HepG2 (cell line): ENCODE data around the gene FGFBP2. TPM values are rescaled to one million over a fixed set of nuclear protein-coding genes. Genes with fewer than 3 reads are reported as not detected.

ENCODE experiments used
- AGO1 ChIP-seq: fragments of 200-400 bp; formaldehyde crosslinking; IDR thresholded peaks from 2 replicates; pipeline ENCODE4 v1.6.1; 2017; ENCODE audit warnings: mild to moderate bottlenecking, low read depth, low read length, moderate library complexity; ENCODE audit not compliant: poor library complexity, severe bottlenecking
- HMG20B ChIP-seq: conservative IDR thresholded peaks from 2 replicates; pipeline ENCODE4 v1.6.1; 2016; ENCODE audit warnings: missing genetic modification reagents, missing compliant biosample characterization
- HOXA3 ChIP-seq: sonication (generic); formaldehyde crosslinking; IDR thresholded peaks from 2 replicates; pipeline ENCODE4 v1.5.0; 2020; ENCODE audit warnings: missing genetic modification reagents
- LCORL ChIP-seq, 2 experiments: fragments of 450-650 bp in 1 of 2; sonication (generic) in 1 of 2; formaldehyde crosslinking in 1 of 2; IDR thresholded peaks; 2 replicates each; pipeline versions ENCODE4 v1.5.0 to v1.6.1; 2017 to 2020; ENCODE audit warnings: antibody characterized with exemption in 1 of 2, missing genetic modification reagents in 1 of 2
- MIER2 ChIP-seq: IDR thresholded peaks from 2 replicates; pipeline ENCODE4 v1.6.1; 2016; ENCODE audit warnings: missing biosample characterization, missing genetic modification reagents
- MLLT10 ChIP-seq: sonication (generic); formaldehyde crosslinking; IDR thresholded peaks from 2 replicates; pipeline ENCODE4 v1.4.0; 2020; ENCODE audit warnings: missing genetic modification reagents
- RFX3 ChIP-seq: IDR thresholded peaks from 2 replicates; pipeline ENCODE4 v1.6.1; 2016; ENCODE audit warnings: missing biosample characterization, missing genetic modification reagents
- SMC3 ChIP-seq: IDR thresholded peaks from 2 replicates; pipeline ENCODE4 v1.6.1; 2011; ENCODE audit warnings: low read length, improper control_type of control experiment
- STAG1 ChIP-seq: sonication (generic); formaldehyde crosslinking; IDR thresholded peaks from 2 replicates; pipeline ENCODE4 v1.4.0; 2020; ENCODE audit warnings: missing genetic modification reagents
- STAT5B ChIP-seq: sonication (generic); formaldehyde crosslinking; IDR thresholded peaks from 2 replicates; pipeline ENCODE4 v1.4.0; 2020; ENCODE audit warnings: missing genetic modification reagents
- SYNCRIP ChIP-seq: fragments of 200-400 bp; formaldehyde crosslinking; IDR thresholded peaks from 2 replicates; pipeline ENCODE4 v1.6.1; 2018; ENCODE audit warnings: mild to moderate bottlenecking, low read depth, low read length; ENCODE audit not compliant: insufficient read depth
- TEAD3 ChIP-seq: optimal IDR thresholded peaks from 2 replicates; pipeline ENCODE3; 2016; ENCODE audit warnings: borderline replicate concordance
- WIZ ChIP-seq: sonication (generic); formaldehyde crosslinking; IDR thresholded peaks from 2 replicates; pipeline ENCODE4 v1.5.1; 2020; ENCODE audit warnings: mild to moderate bottlenecking, missing genetic modification reagents
- ZNF441 ChIP-seq: sonication (generic); formaldehyde crosslinking; IDR thresholded peaks from 2 replicates; pipeline ENCODE4 v1.7.0; 2021; ENCODE audit warnings: missing genetic modification reagents, borderline replicate concordance
- ZNF549 ChIP-seq: sonication (generic); formaldehyde crosslinking; IDR thresholded peaks from 2 replicates; pipeline ENCODE4 v1.5.0; 2020; ENCODE audit warnings: missing genetic modification reagents
- polyA plus RNA-seq, 8 experiments: library from polyadenylated mRNA; depleted of rRNA in 3 of 8; stranded (reverse) in 7 of 8; unstranded in 1 of 8; fragments of >200 nt; fragmentation: Illumina TruSeq in 4 of 8; extraction: Trizol in 4 of 8; gene quantifications; 2 replicates each; pipeline versions ENCODE4 v1.2.1 to v1.2.3, GENCODE V29; 2011 to 2016; ENCODE audit warnings: low read depth in 4 of 8, missing spikeins in 1 of 8, mixed read lengths in 1 of 8; ENCODE audit not compliant: insufficient read depth in 1 of 8
- total RNA-seq, 5 experiments: library from RNA; depleted of rRNA; stranded (reverse); fragments of >200 nt; fragmentation: Illumina TruSeq; extraction: Trizol; gene quantifications; 2 replicates each; pipeline ENCODE4 v1.2.3, GENCODE V29; 2016; ENCODE audit warnings: low read depth in 1 of 5
- TF ChIP-seq, protein P1 (sequence below): sonication (generic); formaldehyde crosslinking; IDR thresholded peaks from 2 replicates; pipeline ENCODE4 v1.5.0; 2020; ENCODE audit warnings: mild to moderate bottlenecking, missing genetic modification reagents
- TF ChIP-seq, protein P2 (sequence below): sonication (generic); formaldehyde crosslinking; IDR thresholded peaks from 2 replicates; pipeline ENCODE4 v1.4.0; 2020; ENCODE audit warnings: missing genetic modification reagents
- TF ChIP-seq, protein P3 (sequence below): sonication (generic); formaldehyde crosslinking; IDR thresholded peaks from 2 replicates; pipeline ENCODE4 v1.5.0; 2020; ENCODE audit warnings: missing genetic modification reagents
- TF ChIP-seq, protein P4 (sequence below): sonication (generic); formaldehyde crosslinking; IDR thresholded peaks from 2 replicates; pipeline ENCODE4 v1.9.0; 2021; ENCODE audit warnings: missing genetic modification reagents, borderline replicate concordance
- TF ChIP-seq, protein P5 (sequence below): sonication (generic); formaldehyde crosslinking; IDR thresholded peaks from 2 replicates; pipeline ENCODE4 v1.4.0; 2020; ENCODE audit warnings: mild to moderate bottlenecking, missing genetic modification reagents

FGFBP2 gene
- total and polyA plus RNA-seq, 2 of the 13 experiments (the other 11 are each of a cell fraction or from before 2014, with no cell fraction given), result not detected

DNA sequence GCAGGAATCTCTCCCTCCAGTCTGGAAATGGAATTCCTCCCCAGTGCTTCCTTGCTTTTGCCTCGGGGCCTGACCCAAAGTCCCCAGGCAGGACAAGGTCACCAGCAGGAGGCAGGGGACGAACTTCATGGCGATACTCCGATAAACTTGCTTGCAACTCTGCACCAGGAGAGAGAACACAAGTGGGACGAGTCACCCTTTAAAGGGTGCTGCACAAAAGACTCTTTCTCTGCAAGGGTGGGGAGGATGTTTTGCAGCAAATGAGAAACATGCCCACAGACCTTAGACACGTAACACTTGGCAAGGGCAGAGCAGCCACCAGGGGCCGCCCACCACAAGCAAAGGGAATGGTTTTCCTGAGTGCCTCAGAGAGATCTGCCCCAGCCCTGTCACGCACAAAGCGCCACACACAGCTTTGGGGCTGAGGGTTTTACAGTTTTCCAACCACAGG lies at the start of gene FGFBP2 (continued):
- TF ChIP-seq, protein P1, sequence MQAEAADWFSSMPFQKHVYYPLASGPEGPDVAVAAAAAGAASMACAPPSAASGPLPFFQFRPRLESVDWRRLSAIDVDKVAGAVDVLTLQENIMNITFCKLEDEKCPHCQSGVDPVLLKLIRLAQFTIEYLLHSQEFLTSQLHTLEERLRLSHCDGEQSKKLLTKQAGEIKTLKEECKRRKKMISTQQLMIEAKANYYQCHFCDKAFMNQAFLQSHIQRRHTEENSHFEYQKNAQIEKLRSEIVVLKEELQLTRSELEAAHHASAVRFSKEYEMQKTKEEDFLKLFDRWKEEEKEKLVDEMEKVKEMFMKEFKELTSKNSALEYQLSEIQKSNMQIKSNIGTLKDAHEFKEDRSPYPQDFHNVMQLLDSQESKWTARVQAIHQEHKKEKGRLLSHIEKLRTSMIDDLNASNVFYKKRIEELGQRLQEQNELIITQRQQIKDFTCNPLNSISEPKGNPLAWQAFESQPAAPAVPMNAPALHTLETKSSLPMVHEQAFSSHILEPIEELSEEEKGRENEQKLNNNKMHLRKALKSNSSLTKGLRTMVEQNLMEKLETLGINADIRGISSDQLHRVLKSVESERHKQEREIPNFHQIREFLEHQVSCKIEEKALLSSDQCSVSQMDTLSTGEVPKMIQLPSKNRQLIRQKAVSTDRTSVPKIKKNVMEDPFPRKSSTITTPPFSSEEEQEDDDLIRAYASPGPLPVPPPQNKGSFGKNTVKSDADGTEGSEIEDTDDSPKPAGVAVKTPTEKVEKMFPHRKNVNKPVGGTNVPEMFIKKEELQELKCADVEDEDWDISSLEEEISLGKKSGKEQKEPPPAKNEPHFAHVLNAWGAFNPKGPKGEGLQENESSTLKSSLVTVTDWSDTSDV (CRISPR knock-in tag), result 0 out of 2 replicates have a peak, but pooled peaks have one; percentile 39
- TF ChIP-seq, protein P2, sequence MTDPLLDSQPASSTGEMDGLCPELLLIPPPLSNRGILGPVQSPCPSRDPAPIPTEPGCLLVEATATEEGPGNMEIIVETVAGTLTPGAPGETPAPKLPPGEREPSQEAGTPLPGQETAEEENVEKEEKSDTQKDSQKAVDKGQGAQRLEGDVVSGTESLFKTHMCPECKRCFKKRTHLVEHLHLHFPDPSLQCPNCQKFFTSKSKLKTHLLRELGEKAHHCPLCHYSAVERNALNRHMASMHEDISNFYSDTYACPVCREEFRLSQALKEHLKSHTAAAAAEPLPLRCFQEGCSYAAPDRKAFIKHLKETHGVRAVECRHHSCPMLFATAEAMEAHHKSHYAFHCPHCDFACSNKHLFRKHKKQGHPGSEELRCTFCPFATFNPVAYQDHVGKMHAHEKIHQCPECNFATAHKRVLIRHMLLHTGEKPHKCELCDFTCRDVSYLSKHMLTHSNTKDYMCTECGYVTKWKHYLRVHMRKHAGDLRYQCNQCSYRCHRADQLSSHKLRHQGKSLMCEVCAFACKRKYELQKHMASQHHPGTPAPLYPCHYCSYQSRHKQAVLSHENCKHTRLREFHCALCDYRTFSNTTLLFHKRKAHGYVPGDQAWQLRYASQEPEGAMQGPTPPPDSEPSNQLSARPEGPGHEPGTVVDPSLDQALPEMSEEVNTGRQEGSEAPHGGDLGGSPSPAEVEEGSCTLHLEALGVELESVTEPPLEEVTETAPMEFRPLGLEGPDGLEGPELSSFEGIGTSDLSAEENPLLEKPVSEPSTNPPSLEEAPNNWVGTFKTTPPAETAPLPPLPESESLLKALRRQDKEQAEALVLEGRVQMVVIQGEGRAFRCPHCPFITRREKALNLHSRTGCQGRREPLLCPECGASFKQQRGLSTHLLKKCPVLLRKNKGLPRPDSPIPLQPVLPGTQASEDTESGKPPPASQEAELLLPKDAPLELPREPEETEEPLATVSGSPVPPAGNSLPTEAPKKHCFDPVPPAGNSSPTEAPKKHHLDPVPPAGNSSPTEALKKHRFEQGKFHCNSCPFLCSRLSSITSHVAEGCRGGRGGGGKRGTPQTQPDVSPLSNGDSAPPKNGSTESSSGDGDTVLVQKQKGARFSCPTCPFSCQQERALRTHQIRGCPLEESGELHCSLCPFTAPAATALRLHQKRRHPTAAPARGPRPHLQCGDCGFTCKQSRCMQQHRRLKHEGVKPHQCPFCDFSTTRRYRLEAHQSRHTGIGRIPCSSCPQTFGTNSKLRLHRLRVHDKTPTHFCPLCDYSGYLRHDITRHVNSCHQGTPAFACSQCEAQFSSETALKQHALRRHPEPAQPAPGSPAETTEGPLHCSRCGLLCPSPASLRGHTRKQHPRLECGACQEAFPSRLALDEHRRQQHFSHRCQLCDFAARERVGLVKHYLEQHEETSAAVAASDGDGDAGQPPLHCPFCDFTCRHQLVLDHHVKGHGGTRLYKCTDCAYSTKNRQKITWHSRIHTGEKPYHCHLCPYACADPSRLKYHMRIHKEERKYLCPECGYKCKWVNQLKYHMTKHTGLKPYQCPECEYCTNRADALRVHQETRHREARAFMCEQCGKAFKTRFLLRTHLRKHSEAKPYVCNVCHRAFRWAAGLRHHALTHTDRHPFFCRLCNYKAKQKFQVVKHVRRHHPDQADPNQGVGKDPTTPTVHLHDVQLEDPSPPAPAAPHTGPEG (CRISPR knock-in tag), result no peak
- TF ChIP-seq STAG1 (peak; percentile 76), TEAD3 (CRISPR knock-in tag) (no peak), MIER2 (CRISPR knock-in tag) (no peak), ZNF441 (CRISPR knock-in tag) (no peak), RFX3 (CRISPR knock-in tag) (no peak), HOXA3 (CRISPR knock-in tag) (0 out of 2 replicates have a peak, but pooled peaks have one; percentile 7), WIZ (no peak), ZNF549 (CRISPR knock-in tag) (no peak), MLLT10 (no peak), SYNCRIP (no peak), STAT5B (CRISPR knock-in tag) (no peak), HMG20B (CRISPR knock-in tag) (no peak), LCORL (IDR thresholded peaks at IDR 0.05) (no peak), LCORL (CRISPR knock-in tag; IDR thresholded peaks at IDR 0.05) (no peak), AGO1 (no peak), SMC3 (peak; percentile 33; the same call in 1 of the 2 replicates)
- TF ChIP-seq, protein P3, sequence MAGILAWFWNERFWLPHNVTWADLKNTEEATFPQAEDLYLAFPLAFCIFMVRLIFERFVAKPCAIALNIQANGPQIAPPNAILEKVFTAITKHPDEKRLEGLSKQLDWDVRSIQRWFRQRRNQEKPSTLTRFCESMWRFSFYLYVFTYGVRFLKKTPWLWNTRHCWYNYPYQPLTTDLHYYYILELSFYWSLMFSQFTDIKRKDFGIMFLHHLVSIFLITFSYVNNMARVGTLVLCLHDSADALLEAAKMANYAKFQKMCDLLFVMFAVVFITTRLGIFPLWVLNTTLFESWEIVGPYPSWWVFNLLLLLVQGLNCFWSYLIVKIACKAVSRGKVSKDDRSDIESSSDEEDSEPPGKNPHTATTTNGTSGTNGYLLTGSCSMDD (CRISPR knock-in tag), result no peak
- TF ChIP-seq, protein P4, sequence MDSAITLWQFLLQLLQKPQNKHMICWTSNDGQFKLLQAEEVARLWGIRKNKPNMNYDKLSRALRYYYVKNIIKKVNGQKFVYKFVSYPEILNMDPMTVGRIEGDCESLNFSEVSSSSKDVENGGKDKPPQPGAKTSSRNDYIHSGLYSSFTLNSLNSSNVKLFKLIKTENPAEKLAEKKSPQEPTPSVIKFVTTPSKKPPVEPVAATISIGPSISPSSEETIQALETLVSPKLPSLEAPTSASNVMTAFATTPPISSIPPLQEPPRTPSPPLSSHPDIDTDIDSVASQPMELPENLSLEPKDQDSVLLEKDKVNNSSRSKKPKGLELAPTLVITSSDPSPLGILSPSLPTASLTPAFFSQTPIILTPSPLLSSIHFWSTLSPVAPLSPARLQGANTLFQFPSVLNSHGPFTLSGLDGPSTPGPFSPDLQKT (CRISPR knock-in tag), result no peak
- TF ChIP-seq, protein P5, sequence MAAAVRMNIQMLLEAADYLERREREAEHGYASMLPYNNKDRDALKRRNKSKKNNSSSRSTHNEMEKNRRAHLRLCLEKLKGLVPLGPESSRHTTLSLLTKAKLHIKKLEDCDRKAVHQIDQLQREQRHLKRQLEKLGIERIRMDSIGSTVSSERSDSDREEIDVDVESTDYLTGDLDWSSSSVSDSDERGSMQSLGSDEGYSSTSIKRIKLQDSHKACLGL (CRISPR knock-in tag), result no peak
